HG02885 (cell line): ENCODE results near the gene OBP2B.
"Not testable (repeated sequence)": the region's sequence is repeated elsewhere in the genome, so short reads cannot be mapped to it uniquely, and the experiment has no call there.

Source experiments
- ATAC-seq: cut with Tn5 transposase; IDR thresholded peaks from one replicate; pipeline ENCODE4 v1.9.1; 2021; ENCODE audit warnings: mild to moderate bottlenecking; ENCODE audit not compliant: unreplicated experiment, poor library complexity

Gene OBP2B

GRCh38 chr9:133171161-133171961, 37.7 kb downstream of the OBP2B start:
- ATAC-seq, result no peak

DNA sequence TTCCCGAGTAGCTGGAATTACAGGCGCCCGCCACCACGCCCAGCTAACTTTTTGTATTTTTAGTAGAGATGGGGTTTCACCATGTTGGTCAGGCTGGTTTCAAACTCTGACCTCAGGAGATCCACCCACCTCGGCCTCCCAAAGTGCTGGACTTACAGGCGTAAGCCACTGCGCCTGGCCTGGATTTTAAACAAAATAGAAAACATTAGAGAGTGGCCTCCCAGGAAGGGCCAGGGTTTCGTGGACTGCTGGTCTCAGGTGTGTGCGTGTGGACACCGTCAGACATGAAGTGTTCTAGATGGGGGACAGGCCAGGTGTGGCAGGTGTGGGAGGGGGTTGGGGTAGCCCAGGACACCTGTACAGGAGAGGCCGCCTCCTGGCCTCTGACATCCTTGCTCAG, 38.3 kb downstream of the OBP2B start:
- no peak for ATAC-seq

DNA sequence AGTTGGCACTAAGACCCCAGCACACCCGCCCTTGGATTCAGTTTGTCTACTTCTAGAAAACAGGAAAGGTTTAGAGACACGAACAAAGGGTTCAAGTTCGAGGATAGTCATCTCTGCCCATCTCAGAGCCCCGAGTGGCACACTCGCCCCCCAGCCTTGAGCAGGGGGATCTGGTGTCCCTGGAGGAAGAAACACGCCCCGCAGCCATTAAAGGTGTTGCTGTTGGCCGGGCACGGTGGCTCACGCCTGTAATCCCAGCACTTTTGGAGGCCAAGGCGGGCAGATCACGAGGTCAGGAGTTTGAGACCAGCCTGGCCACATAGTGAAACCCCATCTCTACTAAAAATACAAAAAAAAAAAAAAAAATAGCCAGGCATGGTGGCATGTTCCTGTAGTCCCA, 39.4 kb downstream of the OBP2B start:
- not testable (repeated sequence) for ATAC-seq

- ATAC-seq, result no peak
These were observed 39.9 kb downstream of the OBP2B start for GRCh38 chr9:133169102-133169501.

DNA sequence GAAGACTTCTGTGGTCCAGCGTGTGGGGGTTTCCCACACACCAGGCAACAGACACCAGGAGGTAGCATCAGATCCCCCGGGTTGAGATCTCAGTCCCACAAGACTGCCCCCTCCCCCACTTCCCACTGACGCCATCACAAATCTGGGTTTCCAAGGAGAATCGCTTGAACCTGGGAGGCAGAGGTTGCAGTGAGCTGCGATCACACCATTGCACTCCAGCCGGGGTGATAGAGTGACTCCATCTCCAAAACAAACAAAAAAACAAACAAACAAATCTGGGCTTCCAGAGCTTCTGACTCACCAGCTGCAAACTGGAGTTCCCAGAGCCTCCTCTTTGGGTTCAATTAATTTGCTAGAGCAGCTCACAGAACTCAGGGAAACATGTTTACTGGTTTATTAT, 40.6 kb downstream of the OBP2B start:
- ATAC-seq, result no peak

GRCh38 chr9:133167769-133168168, 41.3 kb downstream of the OBP2B start:
- ATAC-seq, result no peak

DNA sequence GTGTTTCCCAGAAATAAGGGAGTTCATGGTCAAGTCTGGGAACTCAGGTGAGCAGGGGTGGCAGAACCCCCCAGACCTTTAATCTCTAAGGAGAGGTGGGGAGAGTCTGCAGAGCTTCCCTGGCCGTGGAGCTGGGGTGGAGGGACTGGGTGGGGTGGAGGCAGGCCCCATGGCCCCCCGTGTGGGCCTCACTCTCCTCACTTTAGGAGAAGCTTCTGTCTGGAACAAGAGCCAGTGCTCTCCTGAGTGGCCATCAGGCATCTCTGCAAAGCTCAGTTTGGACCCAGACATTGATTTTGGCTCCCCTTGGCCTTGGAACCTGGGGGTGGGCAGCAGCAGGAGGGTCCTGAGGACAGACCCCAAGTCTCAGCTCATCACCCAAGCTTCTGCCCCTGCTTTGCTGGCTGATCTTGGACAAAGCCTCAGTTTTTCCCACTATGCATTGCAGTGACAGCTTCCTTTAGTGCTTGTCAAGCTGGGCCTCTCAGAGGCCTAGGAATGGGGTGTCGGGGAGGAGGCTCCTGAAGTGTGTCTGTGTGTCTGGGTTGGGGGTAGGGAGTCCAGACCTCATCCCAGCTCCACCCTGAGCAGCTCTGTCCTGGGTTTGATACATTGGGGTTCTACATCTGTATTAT, 41.8 kb downstream of the OBP2B start:
- no peak for ATAC-seq

- ATAC-seq, result no peak
These were observed 42.7 kb downstream of the OBP2B start for GRCh38 chr9:133166392-133166791.

DNA sequence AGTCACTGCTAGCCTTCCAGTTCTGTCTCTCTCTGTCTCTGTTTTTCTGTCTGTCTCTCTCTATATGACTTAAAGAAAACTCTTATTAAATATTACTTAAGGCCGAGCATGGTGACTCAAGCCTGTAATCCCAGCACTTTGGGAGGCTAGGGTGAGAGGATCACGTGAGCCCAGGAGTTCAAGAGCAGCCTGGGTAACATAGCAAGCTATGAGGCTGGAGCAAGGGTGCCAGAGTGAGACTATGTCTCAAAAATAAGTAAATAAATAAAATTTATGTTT, 43.7 kb downstream of the OBP2B start:
- ATAC-seq, result no peak

DNA sequence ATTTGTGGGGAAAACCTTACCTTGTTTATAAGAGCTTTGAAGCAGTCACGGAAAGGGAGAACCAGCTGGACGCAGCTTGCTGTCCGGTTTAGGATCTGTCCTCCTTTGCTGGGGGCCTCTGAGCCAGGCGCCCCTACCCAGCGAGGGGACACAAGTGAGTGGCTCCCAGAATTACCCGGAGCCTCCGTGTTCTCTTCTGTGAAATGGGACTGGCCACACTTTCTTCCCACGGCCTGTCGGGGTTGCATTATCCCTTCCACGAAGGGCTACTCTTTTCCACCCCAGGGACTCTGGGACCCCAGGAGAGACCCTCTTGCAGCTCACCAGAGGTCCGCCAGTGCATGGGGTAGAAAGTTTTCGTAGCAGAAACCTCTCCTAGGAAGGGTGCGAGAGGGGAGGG, 44.9 kb downstream of the OBP2B start:
- ATAC-seq, result no peak

DNA sequence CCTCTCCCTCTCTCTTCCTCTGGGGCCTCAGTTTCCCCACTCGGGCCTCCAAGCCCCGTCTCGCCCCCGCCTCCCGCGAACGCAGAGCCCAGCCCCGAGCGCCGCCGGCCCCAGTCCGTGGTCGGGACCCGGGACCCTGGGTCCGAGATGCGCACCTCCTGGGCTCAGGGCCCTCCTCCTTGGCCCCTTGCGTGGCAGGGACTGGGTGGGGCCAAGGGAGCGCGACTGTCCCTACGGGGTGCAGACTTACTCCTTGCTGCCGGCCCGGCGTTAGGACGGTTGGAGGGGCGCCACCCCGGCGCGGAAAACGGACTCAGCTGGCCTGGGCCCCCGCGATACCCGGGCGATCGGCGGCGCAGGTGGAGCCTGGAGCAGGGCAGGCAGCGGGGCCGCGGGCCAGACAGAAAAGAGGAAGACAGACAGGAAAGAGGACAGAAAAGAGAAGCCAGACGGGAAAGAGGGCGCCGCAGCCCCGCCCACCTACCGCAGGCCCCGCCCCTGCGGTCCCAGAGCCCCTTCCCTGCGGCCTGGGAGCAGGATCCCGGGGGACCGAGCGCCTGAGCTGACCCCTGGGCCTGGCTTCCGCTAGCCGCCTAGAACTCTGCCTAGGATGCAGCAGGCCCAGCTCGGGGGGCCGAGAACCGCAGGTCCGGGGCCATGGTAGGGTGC, 45.4 kb downstream of the OBP2B start, which contains the start of gene GBGT1:
Gene GBGT1, minus strand, starts transcription at position 411 of the 669 bp plus-strand sequence. CDS start 1,502 bp downstream, outside the sequence.
- ATAC-seq, result no peak

- no peak for ATAC-seq
These were observed 46.1 kb downstream of the OBP2B start for GRCh38 chr9:133162861-133163503.

DNA sequence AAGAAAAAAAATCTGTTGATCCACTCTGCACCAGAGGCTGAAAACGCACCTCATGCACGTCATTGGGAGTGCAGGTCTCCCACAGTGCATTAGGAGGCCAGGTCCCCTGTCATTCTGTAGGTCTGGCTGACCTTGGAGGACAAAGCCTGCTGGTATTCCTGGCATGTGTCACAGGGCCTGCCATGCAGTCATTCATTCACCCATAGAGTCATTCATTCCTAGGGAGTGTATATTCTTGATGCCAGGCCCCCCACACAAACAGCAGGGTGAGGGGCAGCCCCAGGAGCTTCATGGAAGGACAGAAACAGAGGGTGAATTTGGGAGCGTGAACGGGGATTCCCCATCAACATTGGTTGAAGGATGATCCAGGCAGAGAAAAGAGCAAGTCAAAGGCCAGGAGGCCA, 47.5 kb downstream of the OBP2B start:
- ATAC-seq, result no peak

DNA sequence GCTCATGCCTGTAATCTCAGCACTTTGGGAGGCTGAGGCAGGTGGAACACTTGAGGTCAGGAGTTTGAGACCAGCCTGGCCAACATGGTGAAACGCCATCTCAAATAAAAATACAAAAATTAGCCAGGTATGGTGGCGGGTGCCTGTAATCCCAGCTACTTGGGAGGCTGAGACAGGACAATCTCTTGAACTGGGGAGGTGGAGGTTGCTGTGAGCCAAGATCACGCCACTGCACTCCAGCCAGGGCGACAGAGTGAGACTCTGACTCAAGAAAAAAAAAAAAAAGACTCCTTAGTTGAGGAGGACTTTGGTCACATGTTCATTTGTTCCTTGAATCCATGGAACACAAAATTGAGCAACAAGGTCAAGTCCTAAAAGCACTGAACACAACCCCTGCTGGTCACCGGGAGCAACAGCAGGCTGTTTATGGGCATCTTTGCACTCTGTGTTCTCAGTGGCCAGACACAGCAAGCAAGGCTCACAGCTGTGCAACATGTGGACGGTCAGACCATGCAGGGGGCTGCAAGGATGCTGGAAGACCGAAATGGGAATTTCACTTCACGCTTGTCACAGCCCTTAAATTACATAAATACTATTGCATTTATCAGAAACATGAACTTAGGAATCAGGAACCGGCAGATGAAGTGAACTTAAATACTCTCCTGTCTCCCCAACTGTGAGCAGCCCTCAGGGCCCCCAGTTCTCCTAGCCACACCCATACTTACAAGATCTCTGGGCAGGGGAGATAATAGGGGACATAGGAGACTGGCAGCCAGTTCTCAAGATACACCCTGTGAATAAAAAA, 48.1 kb downstream of the OBP2B start:
- no peak for ATAC-seq

GRCh38 chr9:133158695-133159094, 50.4 kb downstream of the OBP2B start:
- ATAC-seq, result no peak
